Tongue (tissue), 3 donors: Measurements from ENCODE around the gene IL18R1. TPM values are rescaled to one million over a fixed set of nuclear protein-coding genes. Genes with fewer than 3 reads are reported as not detected.

Experiments used
- DNase-seq: peaks from one replicate; pipeline ENCODE4 v3.0.0-alpha.2; 2015
- small RNA-seq: library from RNA; depleted of rRNA; stranded (forward); fragments of <200 nt; gene quantifications from one replicate; pipeline ENCODE3, GENCODE V24; 2014; ENCODE audit warnings: low replicate concordance
- total RNA-seq: library from RNA; depleted of rRNA; stranded (reverse); fragments of >200 nt; gene quantifications from one replicate; pipeline ENCODE4 v1.2.3, GENCODE V29; 2014

IL18R1 gene
- total RNA-seq, 1 donor from 2014 or later, result 4.5 TPM

GRCh38 chr2:102434655-102435381 lies 79.2 kb downstream of the IL18R1 start:
- no peak for DNase-seq

- no peak for DNase-seq
Measured at GRCh38 chr2:102435741-102436140, 80.1 kb downstream of the IL18R1 start.

GRCh38 chr2:102436323-102436722 lies 80.7 kb downstream of the IL18R1 start:
- no peak for DNase-seq

- DNase-seq, result no peak
Measured at GRCh38 chr2:102437122-102437521, 81.5 kb downstream of the IL18R1 start.

- no peak for DNase-seq
Measured at GRCh38 chr2:102438111-102438510, 82.5 kb downstream of the IL18R1 start.

- no peak for DNase-seq
Measured at GRCh38 chr2:102438578-102438977, 83.0 kb downstream of the IL18R1 start.

GRCh38 chr2:102439065-102439695 lies 83.6 kb downstream of the IL18R1 start:
- DNase-seq, result no peak

- DNase-seq, result peak; percentile 54
Measured at GRCh38 chr2:102442967-102443828, 87.6 kb downstream of the IL18R1 start.

GRCh38 chr2:102444233-102444632 lies 88.6 kb downstream of the IL18R1 start:
- DNase-seq, result no peak

GRCh38 chr2:102446936-102447335 lies 91.3 kb downstream of the IL18R1 start:
- DNase-seq, result no peak

Small RNA genes lying within 50 kb of the gene (small RNA-seq; reads per million reads assigned to genes)
- 0.05 reads per million for gene MIR4772

Other genes starting within 250 kb of the IL18R1 start
- 16.1 TPM for gene IL1R1, start 213.1 kb upstream of the IL18R1 start, total RNA-seq
- 2.8 TPM for gene IL1RL2, start 168.8 kb upstream of the IL18R1 start, total RNA-seq
- 4.0 TPM for gene IL1RL1, start 44.2 kb upstream of the IL18R1 start, total RNA-seq
- 0.31 TPM for gene IL18RAP, start 67.4 kb downstream of the IL18R1 start, total RNA-seq
- gene SLC9A4, start 117.4 kb downstream of the IL18R1 start, total RNA-seq, result 0.10 TPM